ENCODE measurements around the gene DIPK2B. TPM values are rescaled to one million over a fixed set of nuclear protein-coding genes. Genes with fewer than 3 reads are reported as not detected.

DIPK2B gene
- total RNA-seq, 3 donors from 2014 or later (not counting 1 experiment from before 2014, with no cell fraction given) = not detected

DNA sequence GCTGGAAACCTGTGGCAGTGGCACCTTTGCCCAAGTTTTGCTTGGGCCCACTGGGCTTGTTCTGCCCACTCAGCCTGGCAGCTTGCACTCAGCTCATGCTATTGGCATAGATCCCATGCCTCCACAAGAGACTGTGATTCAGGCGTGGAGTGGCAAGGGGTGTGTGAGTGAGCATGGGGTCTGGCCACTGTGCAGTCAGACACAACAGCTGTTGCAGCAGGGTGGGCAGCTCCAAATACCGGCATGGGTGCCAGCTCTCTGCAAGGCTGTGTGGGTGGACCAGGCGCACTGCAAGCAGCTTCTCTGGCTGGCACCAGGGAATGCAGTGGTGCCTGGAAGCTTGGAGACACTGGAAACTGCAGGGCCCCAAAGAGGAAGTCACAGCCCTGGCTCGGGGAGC is 27.4 kb upstream of the DIPK2B start:
- Mint-ChIP-seq H3K9me3 (no peaks in the 10 kb centered on the region), H3K4me1 (peaks cover 13 to 21% of the 10 kb centered on the region in 2 donors), H3K27ac (no peak overlapping the region), H3K36me3 (no peaks in the 10 kb centered on the region), H3K27me3 (ENCODE audit: low read depth in 2 of 2) (peaks cover under 1 to 21% of the 10 kb centered on the region in 2 donors), H3K4me3 (no peak overlapping the region)
- DNase-seq = no peak
- H3K4me3 ChIP-seq (ENCODE audit: low read length) = no peak overlapping the region
- no peaks in the 10 kb centered on the region for H3K9me3 ChIP-seq (ENCODE audit: control insufficient read depth, insufficient read depth, low read length)
- peaks cover 22% of the 10 kb centered on the region for H3K4me1 ChIP-seq (ENCODE audit: control insufficient read depth, insufficient read depth, low read length)
- TF ChIP-seq, protein P1, sequence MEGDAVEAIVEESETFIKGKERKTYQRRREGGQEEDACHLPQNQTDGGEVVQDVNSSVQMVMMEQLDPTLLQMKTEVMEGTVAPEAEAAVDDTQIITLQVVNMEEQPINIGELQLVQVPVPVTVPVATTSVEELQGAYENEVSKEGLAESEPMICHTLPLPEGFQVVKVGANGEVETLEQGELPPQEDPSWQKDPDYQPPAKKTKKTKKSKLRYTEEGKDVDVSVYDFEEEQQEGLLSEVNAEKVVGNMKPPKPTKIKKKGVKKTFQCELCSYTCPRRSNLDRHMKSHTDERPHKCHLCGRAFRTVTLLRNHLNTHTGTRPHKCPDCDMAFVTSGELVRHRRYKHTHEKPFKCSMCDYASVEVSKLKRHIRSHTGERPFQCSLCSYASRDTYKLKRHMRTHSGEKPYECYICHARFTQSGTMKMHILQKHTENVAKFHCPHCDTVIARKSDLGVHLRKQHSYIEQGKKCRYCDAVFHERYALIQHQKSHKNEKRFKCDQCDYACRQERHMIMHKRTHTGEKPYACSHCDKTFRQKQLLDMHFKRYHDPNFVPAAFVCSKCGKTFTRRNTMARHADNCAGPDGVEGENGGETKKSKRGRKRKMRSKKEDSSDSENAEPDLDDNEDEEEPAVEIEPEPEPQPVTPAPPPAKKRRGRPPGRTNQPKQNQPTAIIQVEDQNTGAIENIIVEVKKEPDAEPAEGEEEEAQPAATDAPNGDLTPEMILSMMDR (IDR thresholded peaks at IDR 0.05) = no peak
- H3K27ac ChIP-seq (ENCODE audit: low read length) = no peak overlapping the region
- H3K27me3 ChIP-seq (ENCODE audit: control insufficient read depth, insufficient read depth, low read length) = no peaks in the 10 kb centered on the region
- no peaks in the 10 kb centered on the region for H3K36me3 ChIP-seq (ENCODE audit: control insufficient read depth, insufficient read depth, low read length)
- WGBS (ENCODE audit: insufficient coverage) = 89% methylated on average over 4 of the region's 4 CpGs
- intact Hi-C loops (cut with micrococcal nuclease) = no loop called here
- ATAC-seq = no peak

DNA sequence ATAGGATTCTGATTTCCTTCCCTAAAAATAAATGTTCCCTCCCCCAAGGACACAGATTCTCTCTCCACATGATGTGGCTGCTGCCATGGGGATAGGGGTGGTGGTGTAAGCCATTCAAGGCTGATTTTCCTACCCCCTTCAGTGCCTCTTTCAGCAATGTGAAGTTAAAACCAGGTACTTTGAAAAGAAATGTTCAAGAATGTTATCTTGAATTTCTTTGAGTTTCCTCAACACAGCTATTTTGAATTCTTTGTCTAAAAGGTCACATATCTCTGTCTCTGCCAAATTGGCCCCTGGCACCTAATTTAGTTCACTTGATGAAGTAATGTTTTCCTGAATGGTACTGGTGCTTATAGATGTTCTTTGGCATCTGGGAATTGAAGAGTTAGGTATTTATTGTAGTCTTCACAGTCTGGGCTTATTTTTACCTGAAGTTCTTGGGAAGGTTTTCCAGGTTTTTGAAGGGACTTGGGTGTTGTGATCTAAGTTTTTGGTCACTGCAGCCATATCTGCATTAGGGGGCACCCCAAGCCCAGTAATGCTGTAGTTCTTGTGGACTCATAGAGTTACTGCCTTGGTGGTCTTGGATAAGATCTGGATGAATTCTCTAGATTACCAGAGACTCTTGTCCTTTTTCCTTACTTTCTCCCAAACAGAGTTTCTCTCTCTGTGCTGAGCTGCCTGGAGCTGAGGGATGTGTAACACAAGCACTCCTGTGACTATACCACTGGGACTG is 7.6 kb upstream of the DIPK2B start:
- DNase-seq = no peak
- no peak overlapping the region for H3K4me3 Mint-ChIP-seq
- intact Hi-C loops (cut with micrococcal nuclease) = no loop called here

DNA sequence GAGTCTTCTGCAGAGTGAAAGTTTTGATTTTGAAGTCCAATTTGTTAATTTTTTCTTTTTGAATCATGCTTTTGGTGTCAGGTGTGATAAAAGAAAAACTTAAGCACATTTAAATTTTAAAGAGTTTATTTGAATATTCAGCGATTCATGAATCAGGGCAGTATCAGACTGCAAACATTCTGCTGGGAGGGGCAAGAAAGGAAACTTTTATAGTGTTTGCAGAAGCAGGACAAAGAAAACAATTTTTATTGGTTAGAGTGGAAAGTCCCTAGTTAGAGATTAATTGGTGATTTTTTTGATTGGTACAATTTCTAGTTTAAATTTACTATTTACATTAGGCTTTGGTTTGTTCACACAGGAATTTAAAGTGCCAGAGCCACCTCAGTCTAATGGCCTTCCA is 1.5 kb upstream of the DIPK2B start:
- 88% methylated on average over 1 of the region's 1 CpG for WGBS (ENCODE audit: insufficient coverage)
- Mint-ChIP-seq H3K27me3 (ENCODE audit: low read depth in 2 of 2) (peaks cover 29 to 65% of the 10 kb centered on the region in 2 donors), H3K9me3 (peaks cover 2 to 8% of the 10 kb centered on the region in 2 donors)

More for the DNA sequence above, 7.6 kb upstream of the DIPK2B start:
- Mint-ChIP-seq H3K4me1 (no peaks in the 10 kb centered on the region), H3K36me3 (no peaks in the 10 kb centered on the region), H3K9me3 (peaks cover 2 to 8% of the 10 kb centered on the region in 2 donors), H3K27me3 (ENCODE audit: low read depth in 2 of 2) (peaks cover 16 to 45% of the 10 kb centered on the region in 2 donors), H3K27ac (no peak overlapping the region)
- TF ChIP-seq, protein P1 (IDR thresholded peaks at IDR 0.05) = no peak
- H3K4me3 ChIP-seq (ENCODE audit: low read length) = no peak overlapping the region
- H3K27me3 ChIP-seq (ENCODE audit: control insufficient read depth, insufficient read depth, low read length) = no peaks in the 10 kb centered on the region
- H3K9me3 ChIP-seq (ENCODE audit: control insufficient read depth, insufficient read depth, low read length) = no peaks in the 10 kb centered on the region
- H3K36me3 ChIP-seq (ENCODE audit: control insufficient read depth, insufficient read depth, low read length) = no peaks in the 10 kb centered on the region
- H3K4me1 ChIP-seq (ENCODE audit: control insufficient read depth, insufficient read depth, low read length) = no peaks in the 10 kb centered on the region
- ATAC-seq = no peak
- H3K27ac ChIP-seq (ENCODE audit: low read length) = no peak overlapping the region

More for the DNA sequence above, 1.5 kb upstream of the DIPK2B start:
- DNase-seq = no peak
- Histone ChIP-seq H3K27me3 (ENCODE audit: control insufficient read depth, insufficient read depth, low read length) (peaks cover 2% of the 10 kb centered on the region), H3K36me3 (ENCODE audit: control insufficient read depth, insufficient read depth, low read length) (no peaks in the 10 kb centered on the region), H3K9me3 (ENCODE audit: control insufficient read depth, insufficient read depth, low read length) (no peaks in the 10 kb centered on the region), H3K4me1 (ENCODE audit: control insufficient read depth, insufficient read depth, low read length) (no peaks in the 10 kb centered on the region), H3K4me3 (ENCODE audit: low read length) (no peak overlapping the region), H3K27ac (ENCODE audit: low read length) (no peak overlapping the region)
- ATAC-seq = no peak
- no peaks in the 10 kb centered on the region for H3K4me1 Mint-ChIP-seq
- TF ChIP-seq, protein P1 (IDR thresholded peaks at IDR 0.05) = no peak
- intact Hi-C loops (cut with micrococcal nuclease) = no loop called here
- H3K4me3 Mint-ChIP-seq = no peak overlapping the region
- H3K36me3 Mint-ChIP-seq = no peaks in the 10 kb centered on the region
- H3K27ac Mint-ChIP-seq = no peak overlapping the region
